GM19023 (cell line): ENCODE measurements around the gene NOSIP.

ENCODE experiments used
- ATAC-seq: cut with Tn5 transposase; IDR thresholded peaks from one replicate; pipeline ENCODE4 v1.9.1; 2021; ENCODE audit warnings: mild to moderate bottlenecking, moderate library complexity; ENCODE audit not compliant: unreplicated experiment

Gene NOSIP

GRCh38 chr19:49512970-49513745, 67.2 kb downstream of the NOSIP start:
- no peak for ATAC-seq

GRCh38 chr19:49507803-49508494, 72.4 kb downstream of the NOSIP start:
- no peak for ATAC-seq

GRCh38 chr19:49506575-49507105, 73.7 kb downstream of the NOSIP start:
- ATAC-seq: no peak
